Testis (tissue), 2 donors: Measurements from ENCODE around the gene SLC2A4.

Experiments used
- POLR2A ChIP-seq: fragments of 450-650 bp; IDR thresholded peaks from one replicate; pipeline ENCODE4 v1.6.1; 2017; ENCODE audit warnings: antibody characterized with exemption, mild to moderate bottlenecking, moderate library complexity
- TF ChIP-seq, protein P1 (sequence below), 3 experiments: fragments of 450-650 bp in 2 of 3; fragments of 200-600 bp in 1 of 3; sonication (generic) in 1 of 3; IDR thresholded peaks; one replicate each; pipeline ENCODE4 v1.5.1; 2016 to 2019; ENCODE audit warnings: antibody characterized with exemption in 3 of 3, mild to moderate bottlenecking in 2 of 3, moderate library complexity in 1 of 3

DNA sequence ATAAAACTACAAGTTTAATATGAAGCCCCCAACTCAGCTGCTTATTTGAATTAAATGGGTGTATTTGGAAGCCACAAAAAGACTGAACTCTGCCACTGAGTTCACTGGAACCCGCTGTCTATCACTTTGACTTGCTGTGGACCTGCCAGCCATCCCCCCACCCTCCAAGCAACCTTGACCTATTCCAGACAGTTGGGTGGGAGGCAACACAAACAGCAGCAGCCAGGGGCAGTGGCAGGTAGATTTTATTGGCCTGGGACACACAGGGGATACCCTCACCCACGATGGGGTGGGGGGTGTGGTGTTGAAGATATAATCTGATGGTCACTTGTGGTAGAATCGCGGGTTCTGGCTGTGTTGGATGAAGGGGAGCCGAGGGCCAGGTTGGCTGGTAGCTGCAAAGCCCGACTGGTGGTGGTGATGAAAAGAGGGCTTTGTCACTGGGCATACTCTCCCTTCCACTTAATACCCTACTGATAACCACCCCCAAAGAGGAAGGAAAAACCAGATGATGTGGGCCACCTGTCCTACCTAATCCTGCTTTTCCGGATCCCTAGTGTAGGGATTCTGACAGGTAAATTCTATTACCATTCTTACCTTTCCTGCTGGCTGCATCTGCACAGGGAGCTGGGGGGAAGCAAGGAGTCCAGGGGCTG, 31.0 kb downstream of the SLC2A4 start:
- no peak for TF ChIP-seq POLR2A
- TF ChIP-seq, protein P1, sequence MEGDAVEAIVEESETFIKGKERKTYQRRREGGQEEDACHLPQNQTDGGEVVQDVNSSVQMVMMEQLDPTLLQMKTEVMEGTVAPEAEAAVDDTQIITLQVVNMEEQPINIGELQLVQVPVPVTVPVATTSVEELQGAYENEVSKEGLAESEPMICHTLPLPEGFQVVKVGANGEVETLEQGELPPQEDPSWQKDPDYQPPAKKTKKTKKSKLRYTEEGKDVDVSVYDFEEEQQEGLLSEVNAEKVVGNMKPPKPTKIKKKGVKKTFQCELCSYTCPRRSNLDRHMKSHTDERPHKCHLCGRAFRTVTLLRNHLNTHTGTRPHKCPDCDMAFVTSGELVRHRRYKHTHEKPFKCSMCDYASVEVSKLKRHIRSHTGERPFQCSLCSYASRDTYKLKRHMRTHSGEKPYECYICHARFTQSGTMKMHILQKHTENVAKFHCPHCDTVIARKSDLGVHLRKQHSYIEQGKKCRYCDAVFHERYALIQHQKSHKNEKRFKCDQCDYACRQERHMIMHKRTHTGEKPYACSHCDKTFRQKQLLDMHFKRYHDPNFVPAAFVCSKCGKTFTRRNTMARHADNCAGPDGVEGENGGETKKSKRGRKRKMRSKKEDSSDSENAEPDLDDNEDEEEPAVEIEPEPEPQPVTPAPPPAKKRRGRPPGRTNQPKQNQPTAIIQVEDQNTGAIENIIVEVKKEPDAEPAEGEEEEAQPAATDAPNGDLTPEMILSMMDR (IDR thresholded peaks at IDR 0.05), result no peak
